ENCODE results near the gene RNF213.

Gene RNF213

DNA sequence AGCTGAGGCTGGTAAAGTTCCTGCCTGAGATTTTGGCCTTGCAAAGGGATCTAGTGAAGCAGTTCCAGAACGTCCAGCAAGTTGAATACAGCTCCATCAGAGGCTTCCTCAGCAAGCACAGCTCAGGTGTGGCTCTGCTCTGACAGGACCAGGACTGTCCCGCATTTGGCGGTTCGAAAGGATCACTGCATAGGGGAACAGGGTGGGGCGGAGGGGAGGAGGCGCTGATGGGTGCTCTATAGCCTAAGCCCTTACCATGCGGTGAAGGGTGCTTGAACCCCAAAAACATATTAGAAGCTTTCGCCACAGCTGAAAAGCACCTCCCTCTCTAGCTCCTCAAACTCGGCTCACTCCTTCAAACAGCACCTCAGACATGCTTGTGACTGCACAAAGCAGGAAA lies 124.4 kb downstream of the RNF213 start (continued):
- TF ChIP-seq PRDM2 (tag by site-specific recombination; IDR thresholded peaks at IDR 0.05; ENCODE audit: borderline replicate concordance) (no peak), ZNF280D (tag by site-specific recombination; IDR thresholded peaks at IDR 0.05) (no peak), ZNF585B (tag by site-specific recombination; IDR thresholded peaks at IDR 0.05) (no peak), ZNF488 (tag by site-specific recombination; IDR thresholded peaks at IDR 0.05) (no peak)

DNA sequence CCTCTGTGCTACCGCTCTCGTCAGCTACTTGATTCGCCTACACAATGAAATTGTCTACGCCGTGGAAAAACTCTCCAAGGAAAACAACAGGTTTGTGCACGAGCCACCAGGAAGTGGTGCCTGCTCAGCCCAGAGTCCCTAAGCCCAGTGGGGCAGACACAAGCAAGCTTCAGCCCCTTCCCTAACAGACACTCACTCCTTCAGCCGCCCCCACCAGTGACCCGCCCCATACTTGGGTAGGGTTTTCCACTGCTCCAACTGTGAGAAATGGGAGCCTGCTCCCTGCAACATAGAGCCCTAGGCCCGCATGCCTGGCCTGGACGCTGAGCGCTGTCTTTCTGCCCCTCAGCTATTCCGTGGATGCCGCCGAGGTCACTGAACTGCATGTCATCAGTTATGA lies 125.7 kb downstream of the RNF213 start:
- TF ChIP-seq ZNF654 (tag by site-specific recombination; IDR thresholded peaks at IDR 0.05; ENCODE audit: low read depth) (no peak), HOXD13 (CRISPR knock-in tag; IDR thresholded peaks at IDR 0.05; ENCODE audit: borderline replicate concordance) (no peak), ZNF530 (tag by site-specific recombination; IDR thresholded peaks at IDR 0.05; ENCODE audit: low read depth) (no peak), ZNF791 (tag by site-specific recombination; IDR thresholded peaks at IDR 0.05) (no peak), BCL11B (tag by site-specific recombination; IDR thresholded peaks at IDR 0.05; ENCODE audit: low read depth) (no peak), ZNF37A (tag by site-specific recombination; IDR thresholded peaks at IDR 0.05) (no peak)
- TF ChIP-seq, protein P1, sequence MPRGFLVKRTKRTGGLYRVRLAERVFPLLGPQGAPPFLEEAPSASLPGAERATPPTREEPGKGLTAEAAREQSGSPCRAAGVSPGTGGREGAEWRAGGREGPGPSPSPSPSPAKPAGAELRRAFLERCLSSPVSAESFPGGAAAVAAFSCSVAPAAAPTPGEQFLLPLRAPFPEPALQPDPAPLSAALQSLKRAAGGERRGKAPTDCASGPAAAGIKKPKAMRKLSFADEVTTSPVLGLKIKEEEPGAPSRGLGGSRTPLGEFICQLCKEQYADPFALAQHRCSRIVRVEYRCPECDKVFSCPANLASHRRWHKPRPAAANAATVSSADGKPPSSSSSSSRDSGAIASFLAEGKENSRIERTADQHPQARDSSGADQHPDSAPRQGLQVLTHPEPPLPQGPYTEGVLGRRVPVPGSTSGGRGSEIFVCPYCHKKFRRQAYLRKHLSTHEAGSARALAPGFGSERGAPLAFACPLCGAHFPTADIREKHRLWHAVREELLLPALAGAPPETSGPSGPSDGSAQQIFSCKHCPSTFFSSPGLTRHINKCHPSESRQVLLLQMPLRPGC (tag by site-specific recombination; IDR thresholded peaks at IDR 0.05), result no peak
- Histone ChIP-seq H3K4me3 (ENCODE audit: low read depth, low read length) (no peak overlapping the region), H3K9me3 (ENCODE audit: control insufficient read depth, insufficient read depth, low read depth, low read length) (no peaks in the 10 kb centered on the region), H3K27ac (ENCODE audit: extremely low read depth, low read depth, low read length) (no peak overlapping the region), H3K4me1 (ENCODE audit: control insufficient read depth, insufficient read depth, low read length) (no peaks in the 10 kb centered on the region), H3K36me3 (ENCODE audit: control insufficient read depth in 2 of 2, insufficient read depth in 1 of 2, low read length in 2 of 2) (peaks cover 22 to 97% of the 10 kb centered on the region in 2 experiments)
- ChIA-PET POLR2A (interaction anchor here (1.0 kb wide), 1 partner anchor 9 kb away, joined by 3 read pairs; no protein-coding TSS in a partner anchor), CTCF (interaction anchor here (0.5 to 1.2 kb wide), 2 partner anchors 190 to 224 kb away, joined by 3 read pairs; no protein-coding TSS in a partner anchor)

- Histone ChIP-seq H3K4me1 (ENCODE audit: control insufficient read depth, insufficient read depth, low read length) (no peaks in the 10 kb centered on the region), H3K9me3 (ENCODE audit: control insufficient read depth, insufficient read depth, low read depth, low read length) (no peaks in the 10 kb centered on the region), H3K4me3 (ENCODE audit: low read depth, low read length) (no peak overlapping the region), H3K27ac (ENCODE audit: extremely low read depth, low read depth, low read length) (no peak overlapping the region), H3K36me3 (ENCODE audit: control insufficient read depth in 2 of 2, insufficient read depth in 1 of 2, low read length in 2 of 2) (peaks cover 27 to 96% of the 10 kb centered on the region in 2 experiments)
- POLR2A ChIA-PET, result no interaction called here
- no peak for TF ChIP-seq ZNF654 (tag by site-specific recombination; IDR thresholded peaks at IDR 0.05; ENCODE audit: low read depth)
- CTCF ChIA-PET, result interaction anchor here (0.5 to 1.2 kb wide), 2 partner anchors 191 to 223 kb away, joined by 3 read pairs; no protein-coding TSS in a partner anchor
Measured at GRCh38 chr17:80387071-80387470, 126.4 kb downstream of the RNF213 start.

Measured in HEK293 (cell line).